GM12865 (cell line): ENCODE measurements around the gene PWP1.

Source experiments
- DNase-seq: peaks from one replicate; pipeline ENCODE4 v3.0.0; 2010; ENCODE audit warnings: low read depth
- H3K4me3 ChIP-seq: 2 replicates; pipeline ENCODE4 v1.5.1; 2011; ENCODE audit warnings: mild to moderate bottlenecking, low read depth, low read length, control low read depth
- CTCF ChIP-seq: IDR thresholded peaks from 2 replicates; pipeline ENCODE4 v1.5.1; 2011; ENCODE audit warnings: low read length, control low read depth, low read depth, inconsistent platforms; ENCODE audit not compliant: insufficient read depth; ENCODE audit errors: missing control alignments

Gene PWP1

GRCh38 chr12:107651571-107652449 is 33.8 kb upstream of the PWP1 start:
- no peak for DNase-seq
- TF ChIP-seq CTCF, result no peak
- H3K4me3 ChIP-seq, result no peak overlapping the region

GRCh38 chr12:107653519-107653918 is 32.1 kb upstream of the PWP1 start:
- no peak overlapping the region for H3K4me3 ChIP-seq
- no peak for TF ChIP-seq CTCF
- DNase-seq, result no peak

- H3K4me3 ChIP-seq, result no peak overlapping the region
- no peak for DNase-seq
- no peak for TF ChIP-seq CTCF
Measured at GRCh38 chr12:107654873-107655272, 30.7 kb upstream of the PWP1 start.

GRCh38 chr12:107655281-107656065 is 30.1 kb upstream of the PWP1 start:
- TF ChIP-seq CTCF, result no peak
- H3K4me3 ChIP-seq, result no peak overlapping the region
- DNase-seq, result no peak

- DNase-seq, result no peak
- H3K4me3 ChIP-seq, result no peak overlapping the region
- no peak for TF ChIP-seq CTCF
Measured at GRCh38 chr12:107656302-107656701, 29.3 kb upstream of the PWP1 start.

- no peak overlapping the region for H3K4me3 ChIP-seq
- DNase-seq, result no peak
- no peak for TF ChIP-seq CTCF
Measured at GRCh38 chr12:107657133-107657532, 28.5 kb upstream of the PWP1 start.
